ENCODE measurements around the gene PIP4K2A.

The PIP4K2A gene

DNA sequence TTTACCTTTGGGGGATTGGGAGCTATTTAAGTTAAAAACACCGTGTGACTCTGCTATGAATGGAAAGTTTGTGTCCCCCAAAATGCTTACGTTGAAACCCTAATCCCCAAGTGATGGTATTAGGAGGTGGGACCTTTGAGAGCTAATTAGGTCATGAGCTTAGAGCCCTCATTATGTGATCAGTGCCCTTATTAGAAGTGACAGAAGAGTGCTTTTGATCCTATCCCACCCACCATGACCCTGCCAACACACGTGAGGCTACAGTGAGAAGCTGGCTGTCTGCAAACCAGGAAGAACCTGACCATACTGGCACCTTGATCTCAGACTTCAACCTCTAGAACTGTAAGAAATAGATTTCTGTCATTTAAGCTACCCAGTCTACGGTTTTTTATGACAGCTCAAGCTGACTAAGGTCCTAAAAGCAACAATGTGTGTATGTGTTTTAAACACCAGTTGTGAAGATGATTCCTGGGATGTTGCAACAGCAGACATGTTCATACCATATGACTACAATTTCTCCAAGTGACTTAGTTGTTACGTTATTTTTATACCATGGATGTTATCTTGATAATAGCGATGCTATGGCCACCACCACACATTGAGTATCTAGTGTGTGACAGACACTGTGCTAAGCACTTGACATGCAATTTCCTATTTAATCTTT, 124.4 kb downstream of the PIP4K2A start:
- FAIRE-seq, result no peak

DNA sequence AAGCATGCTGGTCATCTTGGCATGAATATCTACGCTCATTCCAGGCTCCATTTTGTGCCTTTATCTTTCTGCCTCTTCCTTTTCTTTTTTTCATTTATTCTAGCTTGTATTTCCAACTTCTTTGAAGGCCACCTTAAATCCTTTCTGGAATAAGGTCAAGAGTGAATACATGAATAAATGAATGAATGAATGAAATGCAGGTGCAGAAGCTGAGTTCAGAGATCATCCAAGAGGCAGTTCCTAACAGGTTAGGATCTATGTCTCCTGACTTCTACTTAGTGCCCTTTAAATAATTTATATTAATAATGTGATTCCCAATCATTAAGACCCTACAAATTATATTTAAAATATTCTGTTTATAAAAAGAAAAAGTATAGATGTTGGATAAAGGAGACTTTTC, 125.9 kb downstream of the PIP4K2A start:
- FAIRE-seq, result no peak

DNA sequence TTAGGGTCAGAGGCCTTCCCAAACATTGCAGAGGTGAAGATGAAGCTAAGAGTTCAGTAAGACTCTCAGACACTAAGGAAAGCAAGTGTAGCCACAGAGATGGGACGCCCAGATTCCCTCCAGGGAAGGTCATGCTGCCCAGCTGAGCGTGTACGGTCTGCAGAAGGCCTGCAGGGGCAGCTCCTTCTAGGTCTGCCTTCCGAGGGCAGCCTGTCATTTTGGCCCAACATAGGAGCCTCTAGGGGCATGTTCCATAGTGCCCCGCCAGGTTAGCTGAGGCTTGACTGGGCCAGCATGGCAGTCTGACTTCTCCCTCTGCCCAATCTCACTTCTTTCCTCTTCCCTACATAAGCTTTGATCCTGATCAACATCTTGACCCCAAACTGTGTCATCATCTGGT, 130.7 kb downstream of the PIP4K2A start:
- FAIRE-seq, result no peak

DNA sequence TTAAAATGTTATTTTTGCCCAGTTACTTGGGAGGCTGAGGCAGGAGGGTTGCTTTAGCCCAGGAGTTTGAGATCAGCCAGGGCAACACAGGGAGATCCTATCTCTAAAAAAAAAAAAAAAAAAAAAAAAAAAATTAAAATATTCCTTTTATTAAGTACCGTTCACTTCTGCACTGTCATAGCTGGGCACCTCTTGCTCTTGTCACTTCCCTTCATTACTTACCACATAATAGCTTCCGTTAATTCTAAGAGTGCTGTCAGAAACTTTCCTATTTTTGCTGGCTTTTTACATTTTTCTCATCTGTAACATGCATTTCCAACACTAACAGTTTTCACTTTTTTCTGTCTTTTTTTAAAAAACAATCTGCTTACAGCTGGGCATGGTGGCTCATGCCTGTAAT, 132.9 kb downstream of the PIP4K2A start:
- no peak for FAIRE-seq

DNA sequence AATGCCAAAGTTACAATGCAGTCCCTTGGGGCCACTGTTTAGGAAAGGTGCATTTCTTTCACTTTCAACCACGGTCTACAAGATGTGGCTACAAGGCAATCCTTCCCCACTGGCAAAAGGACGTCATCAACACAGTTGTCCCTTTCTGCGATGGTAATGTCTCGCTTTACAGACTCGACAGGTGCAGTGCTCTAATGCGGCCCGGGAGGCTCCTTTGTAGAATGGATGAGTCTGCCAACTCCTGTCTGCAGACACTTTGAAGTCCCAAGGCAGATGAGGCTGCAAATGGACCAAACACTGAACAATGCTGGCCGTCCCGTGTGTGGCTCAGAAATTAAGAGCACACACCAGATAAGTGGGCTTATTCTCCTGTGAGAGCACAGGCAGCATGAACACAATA, 133.7 kb downstream of the PIP4K2A start:
- FAIRE-seq, result no peak

DNA sequence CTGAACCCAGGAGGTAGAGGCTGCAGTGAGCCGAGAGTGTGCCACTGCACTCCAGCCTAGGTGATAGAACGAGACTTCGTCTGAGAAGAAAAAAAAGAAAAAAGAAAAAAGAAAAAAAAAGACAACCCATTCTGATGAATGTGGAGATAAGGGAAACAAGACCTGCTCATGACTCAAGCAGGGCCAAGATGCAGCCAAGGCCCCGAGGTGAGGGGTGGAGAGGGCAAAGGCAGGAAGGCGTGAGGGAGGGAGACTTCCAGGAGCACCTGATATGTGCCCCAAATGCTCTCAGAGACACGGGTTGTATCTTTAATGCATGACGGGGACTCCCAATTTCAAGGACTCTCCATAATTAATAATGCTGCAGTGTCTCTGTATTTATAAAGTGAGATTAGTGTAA, 134.6 kb downstream of the PIP4K2A start:
- FAIRE-seq, result no peak

DNA sequence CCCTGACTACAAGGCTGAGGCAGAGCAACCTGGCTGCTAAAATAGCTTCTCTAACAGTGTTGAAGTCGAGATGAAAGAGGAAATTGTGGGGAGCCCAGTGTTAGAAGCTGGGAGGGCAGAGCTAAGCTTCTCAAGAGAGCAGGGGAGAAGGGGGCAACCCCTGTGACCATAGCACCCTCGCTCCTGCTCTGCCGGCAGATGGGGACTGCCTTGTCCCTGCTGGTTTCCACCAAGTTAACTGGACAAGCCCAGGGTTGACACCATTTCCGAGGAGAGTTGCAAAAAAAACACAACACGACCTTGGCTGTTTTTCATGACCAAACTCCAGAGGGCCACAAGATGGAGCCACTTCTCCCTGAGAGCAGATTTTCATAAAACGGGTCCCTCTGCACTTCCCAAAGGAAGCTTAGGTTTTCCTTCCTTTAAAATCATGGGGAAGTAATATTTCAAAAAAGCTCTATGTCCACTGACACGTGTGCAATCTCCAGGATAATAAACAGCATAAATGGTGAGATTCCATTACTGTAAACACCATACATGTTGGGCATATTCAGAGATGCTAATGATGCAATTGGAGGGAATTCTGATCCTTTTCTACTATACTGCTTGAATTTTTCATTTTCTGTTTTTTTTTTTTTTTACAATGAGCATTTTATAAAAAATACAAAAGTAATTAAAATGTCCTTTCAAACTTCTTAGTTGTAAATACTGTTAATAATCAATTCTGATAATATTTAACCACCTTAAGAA, 140.4 kb downstream of the PIP4K2A start:
- FAIRE-seq, result no peak

DNA sequence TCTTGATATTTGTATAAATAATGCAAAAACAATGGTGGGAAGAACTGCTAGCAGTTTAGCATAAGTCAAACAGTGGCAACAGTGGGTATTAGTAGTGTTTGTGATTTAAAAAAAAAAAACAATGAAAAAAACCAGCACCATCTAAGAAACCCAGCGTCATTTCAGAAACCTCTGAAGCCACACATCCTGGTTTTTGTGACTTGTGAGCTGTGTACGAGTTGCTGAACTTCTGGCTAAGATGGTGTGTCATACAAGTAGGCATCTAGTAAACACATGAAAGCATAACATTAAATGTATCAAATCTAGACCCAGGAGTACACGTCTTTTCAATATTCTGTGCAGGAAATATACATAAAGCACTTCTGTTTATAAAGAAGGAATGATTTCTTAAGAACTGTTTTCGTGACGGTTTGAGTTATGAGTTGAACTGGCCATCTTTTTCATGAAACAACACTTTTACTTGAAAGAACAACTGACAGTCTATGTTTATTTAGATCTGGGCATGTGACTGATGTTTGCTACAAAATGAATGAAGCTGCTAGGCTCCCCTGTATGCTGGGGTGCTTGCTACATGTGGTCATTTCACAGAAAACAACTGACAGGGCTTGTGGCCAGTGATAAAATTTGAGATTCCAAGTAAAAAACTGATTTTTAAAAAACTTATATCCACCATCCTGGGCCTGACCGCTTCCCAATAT, 143.5 kb downstream of the PIP4K2A start:
- FAIRE-seq, result no peak

DNA sequence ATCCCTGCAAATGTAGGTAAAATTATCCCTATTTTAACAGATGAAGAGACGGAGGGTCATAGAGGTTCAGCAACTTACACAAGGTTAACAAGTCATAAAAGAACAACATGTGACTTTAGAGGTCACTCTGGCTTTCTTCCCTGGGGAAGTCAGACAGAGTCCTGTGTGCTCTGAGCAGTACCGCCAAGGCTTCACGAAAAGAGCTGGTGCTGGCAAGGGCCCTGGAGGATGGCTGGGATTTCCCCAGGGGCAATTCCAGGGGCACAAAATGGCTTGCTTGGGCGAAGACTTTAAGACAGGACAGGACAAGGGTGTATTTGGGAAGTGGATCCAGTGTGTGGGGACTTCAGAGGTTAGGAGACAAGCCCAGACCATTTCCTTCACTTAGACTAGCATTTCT, 144.1 kb downstream of the PIP4K2A start:
- FAIRE-seq, result no peak

DNA sequence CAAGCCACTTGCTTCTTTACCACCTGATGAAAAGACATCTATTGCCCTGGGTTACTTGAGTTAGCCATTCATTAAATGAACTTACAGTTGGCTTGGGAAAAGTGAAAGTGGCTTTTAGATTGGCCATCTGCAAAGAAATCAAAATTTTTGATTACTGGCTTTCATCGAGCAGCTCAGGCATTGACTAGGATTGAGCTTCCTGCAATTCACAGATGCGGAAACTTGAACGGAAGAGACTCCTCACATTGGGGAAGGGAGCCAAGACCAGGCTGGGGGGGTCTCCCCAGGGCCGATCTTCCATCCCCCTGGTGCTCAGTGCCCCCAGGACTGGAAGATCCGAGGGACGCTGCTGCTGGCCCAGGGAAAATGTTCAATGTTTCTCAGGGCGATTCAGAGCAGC, 145.4 kb downstream of the PIP4K2A start:
- FAIRE-seq, result no peak

DNA sequence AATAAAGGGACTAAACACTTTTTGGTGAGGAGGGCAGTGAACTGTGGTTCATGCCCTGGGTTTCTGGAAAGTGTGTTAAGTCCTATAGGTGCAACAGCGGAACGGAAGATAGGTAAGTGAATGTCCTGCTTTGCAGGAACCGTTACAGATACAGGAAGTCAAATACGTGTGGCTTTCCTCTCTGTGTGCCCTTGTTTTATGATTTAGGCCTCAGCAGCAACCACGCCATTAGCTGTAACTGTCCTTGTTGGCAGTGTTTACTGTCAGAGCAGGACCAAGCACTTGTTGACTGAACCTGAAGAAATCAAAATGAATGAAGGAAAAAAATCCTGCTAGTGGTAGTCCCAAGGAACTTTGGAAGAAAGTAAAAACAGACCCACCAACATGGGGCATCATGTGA, 150.3 kb downstream of the PIP4K2A start:
- FAIRE-seq, result no peak

DNA sequence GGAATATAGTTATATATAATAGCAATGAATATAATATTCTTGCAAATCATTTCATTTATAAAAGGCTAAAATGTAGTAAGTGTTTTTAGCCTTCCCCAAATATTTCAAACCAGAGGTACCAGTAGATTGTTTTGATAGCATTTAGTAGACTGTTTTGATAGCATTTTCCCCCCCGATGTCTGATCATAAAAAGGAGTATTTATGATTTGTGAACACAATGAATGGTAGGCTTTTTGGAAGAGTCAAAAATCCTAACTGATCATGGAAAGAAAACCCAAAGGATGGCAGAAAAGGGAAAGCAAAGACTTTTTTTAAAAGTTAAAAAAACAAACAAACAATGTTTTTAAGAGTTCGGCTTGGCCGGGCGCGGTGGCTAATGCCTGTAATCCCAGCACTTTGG, 152.5 kb downstream of the PIP4K2A start:
- no peak for FAIRE-seq

DNA sequence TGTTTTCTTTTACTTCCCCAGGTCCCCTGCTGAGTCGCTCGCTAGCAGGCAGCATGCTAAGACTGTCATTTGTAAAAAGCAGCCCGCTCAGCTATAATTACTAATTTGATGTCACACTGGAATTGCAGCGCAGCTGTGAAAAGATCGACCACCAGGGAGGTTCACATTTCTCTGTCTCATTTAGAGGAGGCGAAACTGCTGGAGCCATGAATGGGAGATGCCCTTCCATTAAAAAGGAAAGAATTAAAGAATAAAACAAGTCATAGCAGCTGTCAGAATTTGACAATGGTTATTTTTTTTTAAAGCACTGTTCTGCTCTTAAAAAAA, 153.5 kb downstream of the PIP4K2A start:
- no peak for FAIRE-seq

DNA sequence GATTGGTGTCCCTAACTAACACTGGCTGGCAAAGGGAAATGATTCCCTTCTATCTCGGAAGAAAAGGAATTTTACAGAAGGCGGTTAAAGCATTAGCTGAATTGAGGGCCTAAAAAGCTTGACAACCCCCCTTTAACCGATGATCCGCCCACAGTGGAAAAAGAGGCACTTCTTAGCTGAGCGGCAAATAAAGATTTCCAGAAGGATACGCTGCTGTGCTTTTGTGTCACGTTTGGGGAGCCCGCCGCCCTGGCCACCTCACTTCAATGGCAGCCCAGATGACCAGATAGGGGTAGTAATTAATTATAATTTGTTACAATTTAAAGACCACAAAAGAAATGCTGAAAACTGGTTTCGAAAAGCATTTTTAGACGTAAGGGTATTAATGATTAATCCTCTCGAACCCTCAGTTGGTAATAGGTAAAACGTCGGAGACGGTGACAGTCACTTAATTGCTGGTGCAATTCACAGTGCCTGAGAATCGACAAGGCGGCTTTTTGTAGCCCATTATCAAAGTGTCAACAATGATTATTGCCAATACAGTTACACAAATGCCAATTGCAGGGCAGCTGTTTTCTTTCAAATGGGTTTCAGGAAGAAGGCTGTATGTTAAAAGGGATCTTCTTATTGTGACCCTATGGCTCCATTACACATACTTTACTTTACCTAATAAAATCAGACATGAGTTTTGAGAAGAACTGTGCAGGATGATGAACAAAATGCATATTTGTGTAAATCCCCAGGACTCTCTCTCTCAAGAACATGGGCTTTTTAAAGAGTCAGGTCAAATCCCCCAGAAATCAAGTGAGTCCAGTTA, 154.1 kb downstream of the PIP4K2A start:
- FAIRE-seq, result no peak

DNA sequence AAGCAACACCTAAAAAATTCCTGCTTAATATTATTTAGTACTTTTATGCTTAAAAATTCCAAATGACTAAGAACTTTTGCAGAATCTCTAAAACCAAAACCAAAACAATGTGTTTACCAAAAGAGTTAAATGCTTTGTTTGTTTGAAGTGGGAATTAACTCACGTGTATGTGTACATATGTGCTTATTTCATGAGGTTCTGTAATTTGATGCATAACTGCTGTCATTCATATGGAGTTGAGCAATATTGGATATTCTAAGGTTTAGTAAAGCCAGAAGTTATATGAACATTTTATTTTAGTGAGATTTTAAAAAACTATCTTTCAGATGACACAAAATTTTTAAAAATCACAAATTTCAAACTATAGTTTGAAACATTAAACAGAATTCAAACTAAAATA, 157.1 kb downstream of the PIP4K2A start:
- FAIRE-seq, result no peak

DNA sequence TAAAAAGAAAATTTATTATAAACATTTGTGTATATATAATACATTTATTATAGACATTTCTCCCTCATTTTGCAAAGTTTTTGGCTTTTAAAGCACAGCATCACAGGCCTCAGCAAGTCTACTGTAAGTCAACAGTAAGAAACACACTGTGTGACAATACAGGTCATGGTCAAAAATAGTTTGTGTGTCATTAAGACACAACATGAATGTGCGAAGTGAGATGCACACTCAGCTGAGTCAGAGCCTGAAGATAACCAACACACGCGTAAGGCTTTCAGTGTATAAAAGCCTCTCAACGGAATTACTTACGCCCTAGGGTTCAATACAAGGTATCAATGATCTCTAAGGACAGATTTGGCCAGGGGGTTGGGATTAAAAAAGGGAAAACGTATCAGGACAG, 157.6 kb downstream of the PIP4K2A start:
- no peak for FAIRE-seq

DNA sequence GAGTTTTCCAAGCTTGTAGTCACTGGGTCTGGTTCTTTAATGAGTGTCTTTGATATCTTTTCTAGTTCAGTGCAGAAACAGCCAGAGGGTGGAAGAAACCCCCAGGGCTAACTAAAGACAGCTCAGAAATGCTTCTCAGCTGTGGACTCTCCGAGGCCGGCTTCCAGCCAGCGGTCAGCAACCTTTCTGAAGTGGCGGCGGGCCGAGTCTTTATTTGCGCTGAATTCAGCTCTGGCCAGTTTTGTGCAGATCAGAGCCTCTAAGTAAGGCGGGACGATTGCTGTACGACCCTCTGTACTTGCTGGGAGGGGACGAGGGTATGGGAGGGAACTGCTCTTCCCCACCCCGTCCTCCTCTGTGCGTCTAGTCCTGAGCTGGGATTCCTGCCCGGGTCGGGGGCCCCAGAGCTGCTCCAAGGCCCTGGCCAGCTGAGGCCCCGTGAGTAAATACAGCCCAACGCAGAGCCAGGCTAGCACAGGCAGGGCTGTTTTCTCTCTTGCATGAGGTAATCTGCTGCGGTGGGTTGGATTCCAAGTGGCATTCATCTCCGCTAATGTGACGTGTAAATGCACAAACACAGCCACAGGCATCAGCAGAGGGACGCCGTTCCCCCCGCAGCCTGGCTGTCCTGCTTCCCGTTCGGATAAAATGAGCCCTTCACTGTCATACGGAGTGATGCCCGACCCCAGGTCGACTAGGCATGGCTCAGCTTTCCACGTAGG, 159.8 kb downstream of the PIP4K2A start:
- no peak for FAIRE-seq

DNA sequence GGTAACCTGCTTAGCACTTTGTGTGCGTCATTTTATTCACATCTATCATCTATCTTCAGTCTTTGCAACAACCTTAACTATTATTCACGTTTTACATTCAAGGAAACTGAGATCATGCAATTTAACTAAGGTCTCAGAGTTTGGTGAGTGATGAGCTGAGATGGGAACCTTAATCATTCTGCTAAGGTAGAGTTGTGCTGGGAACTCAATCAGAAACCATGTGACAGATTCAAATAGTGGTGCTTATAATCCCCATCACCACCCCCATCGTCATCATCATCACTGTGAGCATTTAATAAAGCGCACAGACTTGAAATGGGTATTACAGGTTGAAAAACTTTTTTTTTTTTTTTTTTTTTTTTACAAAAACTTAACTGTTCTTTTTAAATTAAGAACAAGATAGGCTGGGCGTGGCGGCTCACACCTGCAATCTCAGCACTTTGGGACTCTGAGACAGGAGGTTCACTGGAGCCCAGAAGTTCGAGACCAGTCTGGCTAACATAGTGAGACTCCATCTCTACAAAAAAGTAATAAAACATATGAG, 160.9 kb downstream of the PIP4K2A start:
- FAIRE-seq, result no peak

DNA sequence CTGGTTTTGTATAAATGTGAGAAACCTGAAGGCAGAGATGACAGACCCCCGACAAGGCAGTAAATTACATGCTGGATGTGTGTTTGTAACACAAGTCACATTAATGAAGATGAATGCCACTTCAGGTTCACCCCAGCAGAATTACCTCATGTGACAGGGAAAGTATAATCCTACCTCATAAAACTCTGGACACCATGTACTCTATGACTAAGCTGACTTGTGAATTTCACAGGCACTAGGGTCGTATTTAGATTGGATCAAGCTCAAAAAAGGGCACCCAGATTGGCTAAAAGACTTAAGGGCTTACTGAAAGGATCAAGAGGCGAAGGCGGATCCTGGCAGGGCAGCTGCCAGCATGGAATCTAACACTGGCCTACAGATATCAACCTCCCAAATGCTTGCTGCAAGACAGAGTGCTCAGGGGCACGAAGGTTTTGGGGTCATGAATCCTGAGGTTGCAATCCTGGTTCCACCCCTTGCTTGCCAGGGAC, 161.4 kb downstream of the PIP4K2A start:
- no peak for FAIRE-seq

DNA sequence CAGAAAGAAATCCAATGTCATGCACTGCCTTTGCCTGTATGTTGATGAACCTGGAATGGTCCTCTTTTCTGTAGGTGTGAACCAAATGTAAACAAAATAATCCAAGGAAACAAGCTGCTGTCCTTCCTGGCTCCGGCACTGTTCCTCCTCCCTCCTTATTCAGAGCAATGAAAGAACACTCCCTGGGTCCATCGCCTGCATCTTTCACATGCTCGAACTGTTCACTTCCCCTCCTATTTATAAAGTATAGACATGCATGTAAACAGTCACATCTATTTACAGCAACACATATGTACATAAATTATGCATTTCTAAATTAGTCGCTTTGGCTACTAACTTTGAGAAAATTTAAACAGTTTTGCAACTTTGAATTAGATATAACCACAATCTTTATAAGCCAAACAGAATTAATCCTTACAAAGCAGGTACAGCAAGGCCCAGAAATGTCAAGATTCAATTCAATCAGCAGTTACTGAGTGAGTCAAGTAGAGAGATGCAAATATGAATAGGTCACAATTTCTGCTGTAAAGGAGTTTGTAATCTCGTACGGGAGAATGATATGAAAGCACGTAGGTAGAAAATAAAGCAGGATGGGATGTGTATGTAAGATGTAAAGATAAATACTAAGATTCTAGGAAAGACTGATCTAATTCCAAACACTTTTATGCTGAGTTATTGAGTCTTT, 162.6 kb downstream of the PIP4K2A start:
- no peak for FAIRE-seq

DNA sequence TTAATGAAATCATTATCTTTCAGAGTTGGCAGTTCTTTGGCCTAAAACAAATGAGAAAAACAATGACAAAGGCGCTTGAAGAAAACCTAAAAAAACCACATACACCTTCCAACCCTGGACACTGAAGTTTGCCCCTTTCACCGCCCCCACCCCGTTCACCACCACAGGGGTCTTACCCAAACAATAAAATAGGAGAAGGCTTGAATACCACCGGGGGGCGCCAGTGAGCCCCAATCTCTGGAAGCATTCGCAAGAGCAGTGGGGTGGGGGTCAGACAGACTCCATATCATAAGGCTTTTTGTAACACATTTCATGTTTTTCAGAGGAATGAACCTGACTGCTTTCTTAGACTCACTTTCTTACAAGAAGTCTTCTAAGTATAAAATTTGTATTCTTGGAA, 163.6 kb downstream of the PIP4K2A start:
- no peak for FAIRE-seq

DNA sequence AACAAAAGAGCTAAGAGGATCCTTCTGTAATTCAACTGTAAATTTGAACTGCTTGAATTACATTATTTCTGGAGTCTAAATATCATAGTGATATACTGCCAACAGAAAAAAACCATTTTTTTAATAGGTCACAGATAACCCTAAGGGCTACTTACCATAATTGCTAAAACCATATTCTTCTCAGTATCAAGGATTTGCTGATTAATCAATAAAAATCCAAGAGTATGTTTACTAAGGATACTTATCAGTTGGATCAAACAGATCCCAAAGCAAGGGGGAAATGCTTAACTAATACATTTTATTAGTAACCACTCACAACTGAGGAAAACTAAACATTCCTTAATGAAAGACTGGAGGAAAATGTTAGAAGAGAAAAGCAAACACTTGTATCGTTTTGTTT, 166.0 kb downstream of the PIP4K2A start:
- no peak for FAIRE-seq

All from islet of Langerhans (tissue), 1 donor.